Fibroblast of lung (primary cell): ENCODE results near the gene ANO6.

Source experiments
- EZH2 ChIP-seq: IDR thresholded peaks from 2 replicates; pipeline ENCODE4 v1.5.1; 2012; ENCODE audit warnings: low read length, control low read depth, mild to moderate bottlenecking; ENCODE audit errors: missing control alignments
- TF ChIP-seq, protein P1 (sequence below), 2 donors: IDR thresholded peaks in 1 of 2; conservative IDR thresholded peaks in 1 of 2; 1 replicate in 1 of 2; 2 replicates in 1 of 2; pipeline ENCODE4 v1.5.1; 2011 to 2012; ENCODE audit warnings: low read length in 2 of 2, control low read depth in 1 of 2, inconsistent platforms in 1 of 2, low read depth in 1 of 2, mild to moderate bottlenecking in 1 of 2

DNA sequence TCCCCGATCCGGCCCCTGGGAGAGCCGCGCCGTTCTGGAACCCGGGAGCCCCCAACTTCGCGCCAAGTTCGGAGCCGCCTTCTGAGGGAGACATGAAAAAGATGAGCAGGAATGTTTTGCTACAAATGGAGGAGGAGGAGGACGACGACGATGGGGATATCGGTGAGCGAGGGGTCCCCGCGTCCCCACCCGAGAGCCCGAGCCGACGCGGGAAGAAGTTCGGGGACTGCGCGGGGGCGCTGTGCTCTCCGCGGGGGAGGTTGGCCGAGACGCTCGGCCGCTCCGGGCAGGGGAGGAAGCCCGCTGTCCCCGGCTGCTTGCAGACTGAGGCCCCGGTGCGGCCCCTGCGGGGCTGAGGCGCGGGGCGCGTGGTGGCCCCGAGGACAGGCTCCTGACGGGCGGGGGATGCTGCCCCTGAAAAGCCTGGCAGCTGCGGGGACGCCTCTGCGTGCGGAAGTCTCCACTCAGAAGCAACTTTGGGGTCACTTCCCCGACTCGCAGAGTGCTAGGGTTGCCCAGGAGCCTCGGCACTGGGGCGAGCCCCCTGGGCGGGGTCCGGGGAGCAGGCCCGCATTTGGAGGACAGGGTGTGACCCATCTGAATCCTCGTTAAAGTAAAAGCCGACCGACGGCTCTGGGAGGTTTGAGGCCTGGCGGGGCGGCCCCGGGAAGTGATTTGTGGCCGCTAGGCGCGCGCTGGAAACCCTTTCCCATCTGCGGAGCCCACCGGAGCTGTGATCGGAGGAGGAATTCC lies 511 bp downstream of the ANO6 start:
- TF ChIP-seq, protein P1, sequence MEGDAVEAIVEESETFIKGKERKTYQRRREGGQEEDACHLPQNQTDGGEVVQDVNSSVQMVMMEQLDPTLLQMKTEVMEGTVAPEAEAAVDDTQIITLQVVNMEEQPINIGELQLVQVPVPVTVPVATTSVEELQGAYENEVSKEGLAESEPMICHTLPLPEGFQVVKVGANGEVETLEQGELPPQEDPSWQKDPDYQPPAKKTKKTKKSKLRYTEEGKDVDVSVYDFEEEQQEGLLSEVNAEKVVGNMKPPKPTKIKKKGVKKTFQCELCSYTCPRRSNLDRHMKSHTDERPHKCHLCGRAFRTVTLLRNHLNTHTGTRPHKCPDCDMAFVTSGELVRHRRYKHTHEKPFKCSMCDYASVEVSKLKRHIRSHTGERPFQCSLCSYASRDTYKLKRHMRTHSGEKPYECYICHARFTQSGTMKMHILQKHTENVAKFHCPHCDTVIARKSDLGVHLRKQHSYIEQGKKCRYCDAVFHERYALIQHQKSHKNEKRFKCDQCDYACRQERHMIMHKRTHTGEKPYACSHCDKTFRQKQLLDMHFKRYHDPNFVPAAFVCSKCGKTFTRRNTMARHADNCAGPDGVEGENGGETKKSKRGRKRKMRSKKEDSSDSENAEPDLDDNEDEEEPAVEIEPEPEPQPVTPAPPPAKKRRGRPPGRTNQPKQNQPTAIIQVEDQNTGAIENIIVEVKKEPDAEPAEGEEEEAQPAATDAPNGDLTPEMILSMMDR (conservative IDR thresholded peaks at IDR 0.05 in 1 of 2, IDR thresholded peaks at IDR 0.05 in 1 of 2; ENCODE audit: low read depth in 1 of 2, low read length in 2 of 2) = peak; percentile 19 to 33
- no peak for TF ChIP-seq EZH2
